A549 (cell line): ENCODE measurements around the gene ADD2. TPM values are rescaled to one million over a fixed set of nuclear protein-coding genes. Genes with fewer than 3 reads are reported as not detected.

Source experiments
- ATAC-seq, 2 experiments: fragments of 200-7000 bp in 1 of 2; fragments of >200 bp in 1 of 2; cut with Nextera tagmentation in 1 of 2; cut with Tn5 transposase in 1 of 2; 3 replicates each; pipeline versions ENCODE4 v1.8.0 to v1.9.1; 2018 to 2020; ENCODE audit warnings: mild to moderate bottlenecking in 1 of 2, moderate library complexity in 1 of 2
- CTCF ChIA-PET: fragments of 300-600 bp; sonication (Branson Sonifier 250); formaldehyde crosslinking; extraction: SDS; loops from one replicate; lab custom pipeline; 2021; ENCODE audit warnings: antibody characterized with exemption, inconsistent platforms; lab: Yijun Ruan, JAX
- POLR2A ChIA-PET: fragments of 350-600 bp; formaldehyde crosslinking; extraction: SDS; loops from one replicate; lab custom pipeline; 2021; ENCODE audit warnings: antibody characterized with exemption, inconsistent platforms; lab: Yijun Ruan, JAX
- DNase-seq, 2 experiments: peaks; one replicate each; pipeline versions ENCODE4 v3.0.0 to v3.0.0-alpha.2; 2011 to 2016; ENCODE audit warnings: low read depth in 1 of 2, low spot score in 1 of 2
- FAIRE-seq: peaks from 2 replicates; lab custom pipeline; 2011; peaks lifted over from hg19 to GRCh38; lab: Jason Lieb, UNC
- H3K27ac ChIP-seq, 2 experiments: fragments of >200 bp; sonication (Bioruptor Twin); formaldehyde crosslinking; 3 replicates each; pipeline ENCODE4 v1.5.1; 2016 to 2017
- H3K4me1 ChIP-seq: fragments of >200 bp; sonication (Bioruptor Twin); formaldehyde crosslinking; 3 replicates; pipeline ENCODE4 v1.6.1; 2016
- H3K4me2 ChIP-seq: fragments of >200 bp; sonication (Bioruptor Twin); formaldehyde crosslinking; 3 replicates; pipeline ENCODE4 v1.6.1; 2016
- H3K4me3 ChIP-seq: fragments of >200 bp; sonication (Bioruptor Twin); formaldehyde crosslinking; 3 replicates; pipeline ENCODE4 v1.5.1; 2016
- H3K9me3 ChIP-seq: fragments of >200 bp; sonication (Bioruptor Twin); formaldehyde crosslinking; 3 replicates; pipeline ENCODE4 v1.6.1; 2016
- ATOH8 ChIP-seq: fragments of 250-450 bp; sonication (Bioruptor Pico); IDR thresholded peaks from 2 replicates; pipeline ENCODE4 v1.5.0; 2020; ENCODE audit warnings: low read depth, mild to moderate bottlenecking, moderate library complexity
- BCL3 ChIP-seq: fragments of >200 bp; sonication (Bioruptor Twin); formaldehyde crosslinking; IDR thresholded peaks from 3 replicates; pipeline ENCODE4 v1.6.1; 2016
- CBX2 ChIP-seq: fragments of 200-600 bp; sonication (generic); IDR thresholded peaks from 2 replicates; pipeline ENCODE4 v1.6.1; 2016; ENCODE audit warnings: low read depth, mild to moderate bottlenecking, borderline replicate concordance
- CHD2 ChIP-seq: fragments of 150-350 bp; IDR thresholded peaks from 2 replicates; pipeline ENCODE4 v1.6.1; 2014; ENCODE audit warnings: low read length; ENCODE audit not compliant: partially characterized antibody
- CHD4 ChIP-seq: fragments of 200-600 bp; sonication (generic); IDR thresholded peaks from 2 replicates; pipeline ENCODE4 v1.6.1; 2016; ENCODE audit warnings: antibody characterized with exemption, mild to moderate bottlenecking, borderline replicate concordance
- EHMT2 ChIP-seq: fragments of 200-600 bp; sonication (generic); IDR thresholded peaks from 2 replicates; pipeline ENCODE4 v1.6.1; 2016; ENCODE audit warnings: antibody characterized with exemption, low read depth, mild to moderate bottlenecking, moderate library complexity
- HDAC2 ChIP-seq: fragments of 200-600 bp; sonication (generic); IDR thresholded peaks from 2 replicates; pipeline ENCODE4 v1.6.1; 2016
- HES2 ChIP-seq: fragments of >200 bp; sonication (Bioruptor Twin); formaldehyde crosslinking; IDR thresholded peaks from 2 replicates; pipeline ENCODE4 v1.6.1; 2016
- HEYL ChIP-seq: fragments of 250-450 bp; sonication (Bioruptor Pico); IDR thresholded peaks from 2 replicates; pipeline ENCODE4 v1.8.0; 2021; ENCODE audit warnings: mild to moderate bottlenecking, moderate library complexity
- HMGXB4 ChIP-seq: fragments of 250-450 bp; sonication (Bioruptor Pico); IDR thresholded peaks from 2 replicates; pipeline ENCODE4 v1.5.0; 2021; ENCODE audit warnings: mild to moderate bottlenecking, moderate library complexity, borderline replicate concordance
- HOXA7 ChIP-seq: fragments of 250-450 bp; sonication (Bioruptor Pico); IDR thresholded peaks from 2 replicates; pipeline ENCODE4 v1.5.0; 2020; ENCODE audit warnings: mild to moderate bottlenecking, moderate library complexity
- MAFK ChIP-seq: fragments of 450-650 bp; IDR thresholded peaks from 2 replicates; pipeline ENCODE4 v1.6.1; 2014; ENCODE audit not compliant: partially characterized antibody
- MAX ChIP-seq: IDR thresholded peaks from 2 replicates; pipeline ENCODE4 v1.6.1; 2012
- POLR2AphosphoS2 ChIP-seq: conservative IDR thresholded peaks from 2 replicates; pipeline ENCODE4 v1.6.1; 2012; ENCODE audit warnings: low read length, improper control_type of control experiment, inconsistent platforms
- RAD21 ChIP-seq, 2 experiments: fragments of >200 bp in 1 of 2; sonication (Bioruptor Twin) in 1 of 2; formaldehyde crosslinking in 1 of 2; IDR thresholded peaks in 1 of 2; conservative IDR thresholded peaks in 1 of 2; 2 replicates in 1 of 2; 3 replicates in 1 of 2; pipeline ENCODE4 v1.6.1; 2012 to 2018; ENCODE audit warnings: inconsistent platforms in 1 of 2
- RCOR1 ChIP-seq: fragments of 150-350 bp; IDR thresholded peaks from 2 replicates; pipeline ENCODE4 v1.6.1; 2014; ENCODE audit warnings: antibody characterized with exemption, low read length, low read depth
- SREBF2 ChIP-seq: fragments of 450-650 bp; IDR thresholded peaks from 2 replicates; pipeline ENCODE4 v1.6.1; 2014; ENCODE audit warnings: mild to moderate bottlenecking, moderate library complexity
- TP53 ChIP-seq: fragments of 250-450 bp; sonication (Bioruptor Pico); IDR thresholded peaks from 2 replicates; pipeline ENCODE4 v1.5.0; 2021; ENCODE audit warnings: mild to moderate bottlenecking, moderate library complexity
- USF2 ChIP-seq: fragments of 450-650 bp; IDR thresholded peaks from 2 replicates; pipeline ENCODE4 v1.6.1; 2014; ENCODE audit warnings: antibody characterized with exemption
- ZFP36 ChIP-seq: fragments of 450-650 bp; IDR thresholded peaks from 2 replicates; pipeline ENCODE4 v1.6.1; 2014; ENCODE audit warnings: borderline replicate concordance; ENCODE audit not compliant: partially characterized antibody
- ZNF302 ChIP-seq: fragments of 250-450 bp; sonication (Bioruptor Pico); IDR thresholded peaks from 2 replicates; pipeline ENCODE4 v1.9.0; 2021; ENCODE audit warnings: inconsistent platforms, mild to moderate bottlenecking, moderate library complexity
- WGBS: methylation state at CpG from one replicate; pipeline ENCODE4 v1.1.6; 2017; ENCODE audit errors: missing lambda C conversion rate; 5-methylcytosine and 5-hydroxymethylcytosine counted together
- polyA plus RNA-seq, 4 experiments: library from polyadenylated mRNA; depleted of rRNA in 3 of 4; stranded (reverse); fragments of >200 nt; fragmentation: RNase III in 1 of 4; extraction: RNeasy Plus Mini Kit Qiagen cat#74134 plus additional on column Dnase treatment in 1 of 4; gene quantifications; 2 replicates in 3 of 4; 3 replicates in 1 of 4; pipeline ENCODE4 v1.2.3, GENCODE V29; 2011 to 2017

Gene ADD2
- polyA plus RNA-seq, 2 of the 4 experiments (the other 2 are of a cell fraction): 18.0 to 25.5 TPM

- FAIRE-seq (no peak), ATAC-seq (no peak), DNase-seq (no peak)
- TF ChIP-seq TP53 (CRISPR knock-in tag) (no peak), USF2 (no peak), CBX2 (no peak), HDAC2 (no peak), HEYL (CRISPR knock-in tag) (no peak), HMGXB4 (no peak), BCL3 (no peak), HES2 (no peak), RCOR1 (no peak)
- Histone ChIP-seq H3K4me3 (no peak overlapping the region), H3K4me1 (no peaks in the 10 kb centered on the region), H3K4me2 (no peak overlapping the region), H3K9me3 (no peaks in the 10 kb centered on the region), H3K27ac (no peak overlapping the region)
- 94% methylated on average over 7 of the region's 7 CpGs for WGBS
- CTCF ChIA-PET: interaction anchor here (1.7 to 4.3 kb wide), 2 partner anchors 11 to 454 kb away, joined by 4 to 40 read pairs; partner anchors contain the start of gene ADD2
- POLR2A ChIA-PET: no interaction called here
These were observed 10.0 kb downstream of the ADD2 start for GRCh38 chr2:70757966-70758365.

- H3K9me3 ChIP-seq: no peaks in the 10 kb centered on the region
- WGBS: 89% methylated on average over 4 of the region's 4 CpGs
- no peak overlapping the region for H3K4me3 ChIP-seq
- no peaks in the 10 kb centered on the region for H3K4me1 ChIP-seq
- no peak overlapping the region for H3K27ac ChIP-seq
- ChIA-PET CTCF (interaction anchor here (4.3 kb wide), 1 partner anchor 11 kb away, joined by 40 read pairs; the partner anchor contains the start of gene ADD2), POLR2A (no interaction called here)
- no peak for TF ChIP-seq RCOR1
- no peak for TF ChIP-seq ZNF302
- DNase-seq (no peak), FAIRE-seq (no peak), ATAC-seq (no peak)
- H3K4me2 ChIP-seq: no peak overlapping the region
These were observed 10.6 kb downstream of the ADD2 start for GRCh38 chr2:70757360-70757759.

- Histone ChIP-seq H3K4me3 (no peak overlapping the region), H3K4me2 (no peak overlapping the region), H3K9me3 (no peaks in the 10 kb centered on the region), H3K4me1 (no peaks in the 10 kb centered on the region), H3K27ac (no peak overlapping the region)
- no peak for DNase-seq
- FAIRE-seq: no peak
- no peak for ATAC-seq
- ChIA-PET POLR2A (no interaction called here), CTCF (interaction anchor here (0.6 to 4.3 kb wide), 5 partner anchors 9 to 185 kb away, joined by 3 to 40 read pairs (median 3); partner anchors contain the start of genes ADD2 and FIGLA)
- WGBS: 89% methylated on average over 3 of the region's 3 CpGs
- TF ChIP-seq ZFP36: no peak
These were observed 11.9 kb downstream of the ADD2 start for GRCh38 chr2:70756128-70756527.

- H3K9me3 ChIP-seq: no peaks in the 10 kb centered on the region
- ChIA-PET CTCF (interaction anchor here (1.1 to 4.8 kb wide), 3 partner anchors 14 to 36 kb away, joined by 3 to 32 read pairs (median 3); partner anchors contain the start of genes ADD2 and FIGLA), POLR2A (no interaction called here)
- no peak overlapping the region for H3K27ac ChIP-seq
- H3K4me3 ChIP-seq: no peak overlapping the region
- no peak for DNase-seq
- no peaks in the 10 kb centered on the region for H3K4me1 ChIP-seq
- no peak for FAIRE-seq
- no peak for ATAC-seq
- no peak overlapping the region for H3K4me2 ChIP-seq
- 87% methylated on average over 4 of the region's 4 CpGs for WGBS
- TF ChIP-seq EHMT2 (no peak), ATOH8 (no peak), BCL3 (no peak), CHD4 (no peak), CHD2 (no peak), HOXA7 (no peak), MAFK (no peak), MAX (no peak), POLR2AphosphoS2 (no peak), SREBF2 (no peak), HMGXB4 (no peak), RAD21 (conservative IDR thresholded peaks at IDR 0.05 in 1 of 2, IDR thresholded peaks at IDR 0.05 in 1 of 2) (no peak)
These were observed 14.1 kb downstream of the ADD2 start for GRCh38 chr2:70753902-70754301.
